Tibial artery (tissue), 4 donors: ENCODE results near the gene LACC1.
A peak's percentile ranks its signal among the peaks of the same experiment; 100 is the strongest.

Experiments used
- DNase-seq, 2 donors: peaks; one replicate each; pipeline ENCODE4 v3.0.0-alpha.2; 2019
- H3K27ac ChIP-seq, 2 donors: fragments of 200-600 bp; sonication (generic) in 1 of 2; 1 replicate in 1 of 2; 2 replicates in 1 of 2; pipeline ENCODE4 v1.5.1; 2018 to 2019; ENCODE audit warnings: mild to moderate bottlenecking in 1 of 2
- H3K27me3 ChIP-seq, 2 donors: fragments of 200-600 bp; sonication (generic) in 1 of 2; one replicate each; pipeline versions ENCODE4 v1.5.1 to v1.6.0; 2016 to 2019
- H3K36me3 ChIP-seq, 3 donors: fragments of 200-600 bp; sonication (generic) in 2 of 3; one replicate each; pipeline ENCODE4 v1.5.1; 2016 to 2019; ENCODE audit warnings: mild to moderate bottlenecking in 2 of 3
- H3K4me1 ChIP-seq, 4 donors: fragments of 200-600 bp; sonication (generic) in 2 of 4; 1 replicate in 3 of 4; 2 replicates in 1 of 4; pipeline ENCODE4 v1.5.1; 2016 to 2019
- H3K4me3 ChIP-seq, 2 donors: fragments of 200-600 bp; sonication (generic) in 1 of 2; 1 replicate in 1 of 2; 2 replicates in 1 of 2; pipeline ENCODE4 v1.5.1; 2018 to 2019; ENCODE audit warnings: mild to moderate bottlenecking in 2 of 2
- H3K9me3 ChIP-seq, 3 donors: fragments of 200-600 bp; sonication (generic) in 1 of 3; one replicate each; pipeline ENCODE4 v1.5.1; 2016 to 2019
- CTCF ChIP-seq, 2 experiments: fragments of 200-600 bp in 1 of 2; fragments of 450-650 bp in 1 of 2; IDR thresholded peaks; one replicate each; pipeline ENCODE4 v1.5.1; 2017 to 2019; ENCODE audit warnings: antibody characterized with exemption in 2 of 2, mild to moderate bottlenecking in 1 of 2, moderate library complexity in 1 of 2
- intact Hi-C: fragments of 100-400 bp; cut with DNase I; formaldehyde crosslinking; loops from one replicate; pipeline ENCODE4 v1.15.0; 2023; ENCODE audit warnings: low total_unique reads

The LACC1 gene

GRCh38 chr13:43916828-43917227 is 37.1 kb downstream of the LACC1 start:
- intact Hi-C loops, result loop anchor here (10.0 kb wide), 1 partner anchor 128 kb away; no protein-coding TSS in a partner anchor
- no peak overlapping the region for H3K27ac ChIP-seq
- TF ChIP-seq CTCF (IDR thresholded peaks at IDR 0.05), result no peak

GRCh38 chr13:43918636-43919035 is 38.9 kb downstream of the LACC1 start:
- H3K4me1 ChIP-seq, result peaks cover 0 to 17% (median 0%) of the 10 kb centered on the region in 4 donors
- TF ChIP-seq CTCF (IDR thresholded peaks at IDR 0.05), result no peak

More at GRCh38 chr13:43916828-43917227, 37.1 kb downstream of the LACC1 start:
- Histone ChIP-seq H3K27me3 (no peaks in the 10 kb centered on the region), H3K9me3 (no peaks in the 10 kb centered on the region), H3K36me3 (no peaks in the 10 kb centered on the region), H3K4me3 (no peak overlapping the region), H3K4me1 (peaks cover 0 to 24% (median 0%) of the 10 kb centered on the region in 4 donors)
- DNase-seq, result no peak

GRCh38 chr13:43920965-43921674 is 41.4 kb downstream of the LACC1 start:
- no peak for DNase-seq
- Histone ChIP-seq H3K27me3 (no peaks in the 10 kb centered on the region), H3K9me3 (no peaks in the 10 kb centered on the region), H3K27ac (no peak overlapping the region), H3K4me1 (peaks cover 0 to 3% (median 0%) of the 10 kb centered on the region in 4 donors), H3K36me3 (no peaks in the 10 kb centered on the region), H3K4me3 (no peak overlapping the region)
- TF ChIP-seq CTCF (IDR thresholded peaks at IDR 0.05), result no peak
- intact Hi-C loops, result no loop called here

More at GRCh38 chr13:43918636-43919035, 38.9 kb downstream of the LACC1 start:
- DNase-seq, result no peak
- intact Hi-C loops, result loop anchor here (10.0 kb wide), 1 partner anchor 126 kb away; no protein-coding TSS in a partner anchor
- H3K9me3 ChIP-seq, result no peaks in the 10 kb centered on the region
- no peak overlapping the region for H3K4me3 ChIP-seq
- H3K27ac ChIP-seq, result peak overlapping the region in 1 of 2 donors; percentile 46
- H3K36me3 ChIP-seq, result no peaks in the 10 kb centered on the region
- H3K27me3 ChIP-seq, result no peaks in the 10 kb centered on the region

GRCh38 chr13:43924549-43925245 is 45.0 kb downstream of the LACC1 start:
- H3K27me3 ChIP-seq, result no peaks in the 10 kb centered on the region
- H3K4me3 ChIP-seq, result no peak overlapping the region
- H3K27ac ChIP-seq, result no peak overlapping the region
- H3K9me3 ChIP-seq, result no peaks in the 10 kb centered on the region
- no peaks in the 10 kb centered on the region for H3K4me1 ChIP-seq
- no peak for DNase-seq
- TF ChIP-seq CTCF (IDR thresholded peaks at IDR 0.05), result no peak
- H3K36me3 ChIP-seq, result no peaks in the 10 kb centered on the region
- intact Hi-C loops, result no loop called here

DNA sequence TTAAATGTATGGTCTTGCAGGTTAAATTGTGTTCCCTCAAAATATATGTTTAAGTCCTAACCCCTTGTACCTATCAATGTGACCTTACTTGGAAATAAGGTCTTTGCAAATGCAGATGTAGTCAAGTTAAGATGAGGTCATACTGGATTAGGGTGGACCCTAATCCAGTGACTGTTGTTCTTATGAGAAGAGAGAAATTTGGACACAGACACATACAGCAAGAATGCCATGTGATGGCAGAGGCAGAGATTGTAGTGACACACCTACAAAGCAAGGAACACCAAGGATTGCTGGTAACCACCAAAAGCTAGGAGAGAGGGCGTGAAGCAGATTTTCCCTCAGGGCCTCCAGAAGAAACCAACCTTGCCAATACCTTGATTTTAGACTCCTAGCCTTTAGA is 50.2 kb downstream of the LACC1 start:
- H3K27ac ChIP-seq, result no peak overlapping the region

More for the DNA sequence above, 50.2 kb downstream of the LACC1 start:
- Histone ChIP-seq H3K27me3 (no peaks in the 10 kb centered on the region), H3K4me3 (no peak overlapping the region), H3K9me3 (no peaks in the 10 kb centered on the region), H3K36me3 (no peaks in the 10 kb centered on the region), H3K4me1 (no peaks in the 10 kb centered on the region)
- no peak for DNase-seq
- intact Hi-C loops, result no loop called here
- no peak for TF ChIP-seq CTCF (IDR thresholded peaks at IDR 0.05)
